ENCODE results near the gene PTH1R. TPM values are rescaled to one million over a fixed set of nuclear protein-coding genes. Genes with fewer than 3 reads are reported as not detected.

PTH1R gene
- total RNA-seq, 1 donor from 2014 or later: not detected

GRCh38 chr3:46897829-46898320 is 20.4 kb downstream of the PTH1R start:
- intact Hi-C loops (cut with micrococcal nuclease): no loop called here

GRCh38 chr3:46898321-46899150 is 21.0 kb downstream of the PTH1R start:
- intact Hi-C loops (cut with micrococcal nuclease): no loop called here

DNA sequence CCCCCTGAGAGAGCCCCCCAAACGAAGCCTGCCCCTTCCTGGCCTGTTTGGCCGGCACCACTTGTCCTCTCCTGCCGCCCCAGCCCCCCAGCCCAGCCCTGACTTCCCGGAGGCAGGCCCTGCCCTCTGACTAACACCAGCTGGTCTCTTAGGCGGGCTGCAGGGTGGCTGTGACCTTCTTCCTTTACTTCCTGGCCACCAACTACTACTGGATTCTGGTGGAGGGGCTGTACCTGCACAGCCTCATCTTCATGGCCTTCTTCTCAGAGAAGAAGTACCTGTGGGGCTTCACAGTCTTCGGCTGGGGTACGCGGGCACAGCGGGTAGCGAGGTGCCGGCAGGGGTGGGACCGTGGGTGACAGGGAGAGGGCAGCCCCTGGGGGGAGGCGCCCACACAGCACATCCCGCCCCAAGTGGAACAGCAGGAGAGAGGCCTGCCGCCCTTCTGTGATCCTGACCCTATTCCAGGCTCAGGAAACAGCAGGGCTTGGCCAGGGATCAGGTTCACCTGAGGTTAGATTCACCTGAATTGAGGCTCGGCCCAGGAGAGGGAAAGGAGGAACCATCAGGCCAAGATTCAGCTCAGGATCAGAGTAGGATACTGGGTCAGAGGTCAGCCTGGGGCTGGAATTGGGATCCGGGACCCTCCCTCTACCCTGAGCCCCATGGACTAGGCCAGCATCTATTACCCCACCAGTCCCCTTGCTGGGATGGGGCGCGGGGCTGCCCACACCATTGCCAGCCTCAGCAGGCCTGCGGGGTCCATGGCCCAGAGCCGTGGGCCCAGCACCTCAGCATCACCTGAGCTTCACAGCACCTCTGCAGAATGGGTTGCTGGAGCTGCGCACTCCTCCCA is 21.9 kb downstream of the PTH1R start:
- intact Hi-C loops (cut with micrococcal nuclease): no loop called here

GRCh38 chr3:46900007-46900292 is 22.4 kb downstream of the PTH1R start:
- intact Hi-C loops (cut with micrococcal nuclease): no loop called here

- intact Hi-C loops (cut with micrococcal nuclease): no loop called here
Observed at GRCh38 chr3:46900356-46900755, 22.8 kb downstream of the PTH1R start.

DNA sequence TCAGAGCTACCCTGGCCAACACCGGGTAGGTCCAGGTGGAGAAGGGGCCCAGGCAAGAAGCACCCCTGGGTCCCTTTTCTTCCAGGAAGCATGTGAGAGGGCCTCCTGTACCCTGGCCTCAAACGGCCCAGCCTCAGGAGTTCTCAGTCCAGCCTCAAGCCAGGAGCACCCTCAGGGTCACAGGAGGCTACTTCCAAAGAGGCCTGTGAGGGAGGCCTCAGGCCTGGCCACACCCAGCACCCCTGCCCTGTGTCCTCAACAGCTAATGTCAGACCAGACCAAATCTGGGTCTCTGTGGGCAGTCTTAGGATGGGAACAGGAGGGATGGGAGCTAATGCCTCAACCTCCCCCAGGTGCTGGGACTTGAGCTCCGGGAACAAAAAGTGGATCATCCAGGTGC is 23.5 kb downstream of the PTH1R start:
- intact Hi-C loops (cut with micrococcal nuclease): no loop called here

DNA sequence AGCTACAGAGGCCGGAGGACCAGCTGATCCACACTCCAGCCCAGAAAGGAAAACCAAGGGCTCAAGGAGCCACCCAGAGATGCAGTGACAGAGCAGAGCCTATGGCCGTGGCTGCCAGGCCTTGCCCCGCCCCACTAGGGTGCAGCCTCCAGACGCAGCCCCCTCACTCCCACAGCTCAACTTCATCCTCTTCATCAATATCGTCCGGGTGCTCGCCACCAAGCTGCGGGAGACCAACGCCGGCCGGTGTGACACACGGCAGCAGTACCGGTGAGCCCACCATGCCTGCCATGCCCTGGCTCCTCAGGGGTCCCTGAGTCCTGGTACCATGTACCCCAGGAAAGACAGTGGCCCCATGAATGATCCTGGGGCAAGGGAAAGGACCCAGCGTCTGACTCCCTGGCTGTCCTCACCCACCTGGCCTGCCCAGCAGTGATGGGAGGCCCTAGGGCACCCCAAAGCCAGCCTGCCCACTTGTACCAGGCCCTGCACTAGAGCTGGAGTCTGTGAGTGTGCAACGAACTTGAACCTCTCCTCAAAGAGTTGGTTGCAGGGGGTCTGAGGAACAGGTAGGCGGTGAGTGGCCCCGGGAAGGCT is 24.2 kb downstream of the PTH1R start:
- intact Hi-C loops (cut with micrococcal nuclease): no loop called here

DNA sequence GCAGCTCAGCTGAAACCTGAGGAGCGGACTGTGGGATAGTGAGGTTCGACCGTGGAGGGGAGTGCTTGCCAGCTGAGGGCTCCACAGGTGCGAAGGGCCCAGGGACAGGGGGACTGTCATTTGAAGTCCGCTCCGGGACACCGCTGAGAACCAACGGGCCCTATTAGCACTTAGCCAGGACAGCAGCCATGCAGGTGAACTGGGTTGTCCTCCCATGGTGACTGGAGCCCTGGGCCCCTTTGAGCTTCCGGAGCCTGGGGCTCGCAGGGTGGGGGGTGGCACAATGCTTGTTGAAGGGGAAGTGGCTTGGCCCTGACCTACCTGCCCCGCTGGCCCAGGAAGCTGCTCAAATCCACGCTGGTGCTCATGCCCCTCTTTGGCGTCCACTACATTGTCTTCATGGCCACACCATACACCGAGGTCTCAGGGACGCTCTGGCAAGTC is 24.7 kb downstream of the PTH1R start:
- intact Hi-C loops (cut with micrococcal nuclease): no loop called here

GRCh38 chr3:46903341-46904302 is 26.1 kb downstream of the PTH1R start:
- intact Hi-C loops (cut with micrococcal nuclease): no loop called here

GRCh38 chr3:46904303-46905212 is 27.0 kb downstream of the PTH1R start:
- intact Hi-C loops (cut with micrococcal nuclease): no loop called here

GRCh38 chr3:46905213-46905560 is 27.7 kb downstream of the PTH1R start:
- intact Hi-C loops (cut with micrococcal nuclease): no loop called here

GRCh38 chr3:46905661-46906451 is 28.3 kb downstream of the PTH1R start:
- intact Hi-C loops (cut with micrococcal nuclease): no loop called here

GRCh38 chr3:46906471-46907058 is 29.0 kb downstream of the PTH1R start:
- intact Hi-C loops (cut with micrococcal nuclease): no loop called here

DNA sequence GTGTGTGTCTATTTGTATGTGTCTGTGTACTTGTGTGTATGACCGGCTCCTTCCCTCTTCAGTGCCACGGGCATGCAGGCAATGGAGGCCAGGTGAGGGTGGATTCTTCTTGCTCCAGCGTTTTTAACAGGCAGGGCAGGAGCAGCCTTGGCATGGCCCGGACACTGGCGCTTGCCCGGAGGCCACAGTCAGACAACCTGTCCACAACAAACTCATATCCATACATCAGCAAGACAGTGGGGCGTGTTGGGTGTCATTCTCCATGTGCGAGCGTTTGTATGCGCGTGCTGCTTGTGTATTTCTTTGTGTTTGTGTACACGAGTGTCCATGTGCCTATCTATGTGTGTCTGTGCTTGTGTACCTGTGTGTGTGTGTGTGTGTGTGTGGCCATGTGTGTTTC is 29.8 kb downstream of the PTH1R start:
- intact Hi-C loops (cut with micrococcal nuclease): no loop called here

GRCh38 chr3:46907960-46908293 is 30.4 kb downstream of the PTH1R start:
- intact Hi-C loops (cut with micrococcal nuclease): no loop called here

- intact Hi-C loops (cut with micrococcal nuclease): no loop called here
Observed at GRCh38 chr3:46908294-46908985, 30.9 kb downstream of the PTH1R start.

- intact Hi-C loops (cut with micrococcal nuclease): loop anchor here (1.0 kb wide), 2 partner anchors 43 to 204 kb away; no protein-coding TSS in a partner anchor
Observed at GRCh38 chr3:46908986-46909534, 31.5 kb downstream of the PTH1R start.
